Ovary (tissue), 1 donor: ENCODE measurements around the gene SH3PXD2B.

Experiments
- EP300 ChIP-seq: sonication (generic); formaldehyde crosslinking; IDR thresholded peaks from one replicate; pipeline ENCODE4 v1.6.1; 2017; ENCODE audit warnings: antibody characterized with exemption
- POLR2A ChIP-seq: fragments of 450-650 bp; IDR thresholded peaks from one replicate; pipeline ENCODE4 v1.6.1; 2017; ENCODE audit warnings: antibody characterized with exemption, mild to moderate bottlenecking, moderate library complexity

DNA sequence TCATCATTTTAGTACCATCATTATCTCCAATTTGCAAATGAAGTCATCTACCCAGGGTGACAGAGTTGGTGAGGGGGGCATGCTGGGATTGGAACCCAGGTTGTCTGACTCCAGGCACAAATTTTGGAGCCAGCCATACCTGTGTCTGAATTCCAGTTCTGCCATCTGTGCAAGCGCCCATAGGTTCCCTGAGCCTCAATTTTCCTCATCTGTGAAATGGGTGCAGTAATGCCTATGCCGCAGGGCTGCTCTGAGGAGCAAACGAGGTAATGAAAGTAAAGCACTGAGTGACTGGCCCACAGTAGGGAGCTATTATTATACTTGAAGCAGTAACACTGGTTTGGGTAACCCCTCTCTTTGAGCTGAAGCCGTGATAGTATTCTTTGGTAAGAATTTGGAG lies 49.6 kb downstream of the SH3PXD2B start:
- TF ChIP-seq EP300 (no peak), POLR2A (no peak)
